IMR-90 (cell line): ENCODE measurements around the gene MCCD1. TPM values are rescaled to one million over a fixed set of nuclear protein-coding genes. Genes with fewer than 3 reads are reported as not detected.

Experiments
- ATAC-seq: fragments of 200-7000 bp; cut with Tn5 transposase; 2 replicates; pipeline ENCODE4 v1.9.1; 2020; ENCODE audit warnings: low read depth, mild to moderate bottlenecking, moderate library complexity
- BruUV-seq: library from RNA; stranded (reverse); fragments of 400-500 nt; replicated peaks from 2 replicates; lab custom pipeline; 2021; lab: Mats Ljungman, UMichigan
- CTCF ChIA-PET: fragments of 300-600 bp; formaldehyde crosslinking; extraction: SDS; loops from one replicate; lab custom pipeline; 2021; ENCODE audit warnings: antibody characterized with exemption; lab: Yijun Ruan, JAX
- POLR2A ChIA-PET: fragments of 300-600 bp; sonication (Branson Sonifier 250); formaldehyde crosslinking; loops from one replicate; lab custom pipeline; 2022; ENCODE audit warnings: antibody characterized with exemption; ENCODE audit not compliant: unreplicated experiment; lab: Charles Lee
- DNase-seq: peaks from one replicate; pipeline ENCODE4 v3.0.0; 2013
- H2AFZ ChIP-seq: replicated peaks from 2 replicates; pipeline ENCODE3; 2013; ENCODE audit warnings: low read length, mild to moderate bottlenecking; ENCODE audit not compliant: poor library complexity
- H2AK5ac ChIP-seq: 2 replicates; pipeline ENCODE4 v1.6.1; 2013; ENCODE audit warnings: low read depth, low read length, inconsistent platforms
- H2AK9ac ChIP-seq: replicated peaks from 2 replicates; pipeline ENCODE3; 2013; ENCODE audit warnings: mild to moderate bottlenecking, low read depth, low read length, moderate library complexity; ENCODE audit not compliant: poor library complexity
- H2BK120ac ChIP-seq: 2 replicates; pipeline ENCODE4 v1.6.1; 2013; ENCODE audit warnings: low read depth, low read length, inconsistent platforms
- H2BK15ac ChIP-seq: 3 replicates; pipeline ENCODE4 v1.6.1; 2013; ENCODE audit warnings: low read depth, low read length, inconsistent platforms
- H2BK20ac ChIP-seq: 2 replicates; pipeline ENCODE4 v1.6.1; 2013; ENCODE audit warnings: low read depth, mild to moderate bottlenecking, inconsistent platforms, low read length, moderate library complexity
- H2BK5ac ChIP-seq: 2 replicates; pipeline ENCODE4 v1.6.1; 2013; ENCODE audit warnings: mild to moderate bottlenecking, low read depth, low read length, inconsistent platforms; ENCODE audit not compliant: poor library complexity, severe bottlenecking
- H3K14ac ChIP-seq: replicated peaks from 2 replicates; pipeline ENCODE4 v1.6.1; 2013; ENCODE audit warnings: low read depth, low read length, inconsistent platforms
- H3K18ac ChIP-seq: 2 replicates; pipeline ENCODE4 v1.6.1; 2013; ENCODE audit warnings: low read depth, low read length, control low read depth
- H3K23ac ChIP-seq: 2 replicates; pipeline ENCODE4 v1.6.1; 2013; ENCODE audit warnings: low read depth, low read length, inconsistent platforms
- H3K27ac ChIP-seq: 2 replicates; pipeline ENCODE4 v1.5.1; 2013; ENCODE audit warnings: mild to moderate bottlenecking, control low read depth, low read length; ENCODE audit not compliant: insufficient read depth
- H3K27me3 ChIP-seq: 2 replicates; pipeline ENCODE4 v1.6.1; 2013; ENCODE audit warnings: low read length; ENCODE audit not compliant: control insufficient read depth, insufficient read depth
- H3K36me3 ChIP-seq: 2 replicates; pipeline ENCODE4 v1.6.1; 2013; ENCODE audit warnings: low read length, mixed read lengths; ENCODE audit not compliant: control insufficient read depth, insufficient read depth
- H3K4ac ChIP-seq: 2 replicates; pipeline ENCODE4 v1.6.1; 2013; ENCODE audit warnings: low read depth, low read length, inconsistent platforms
- H3K4me1 ChIP-seq: 2 replicates; pipeline ENCODE4 v1.6.1; 2013; ENCODE audit warnings: low read length, mixed read lengths; ENCODE audit not compliant: control insufficient read depth, insufficient read depth
- H3K4me2 ChIP-seq: 2 replicates; pipeline ENCODE4 v1.6.1; 2013; ENCODE audit warnings: low read depth, mild to moderate bottlenecking, control low read depth, low read length, moderate library complexity
- H3K4me3 ChIP-seq: 2 replicates; pipeline ENCODE4 v1.5.1; 2013; ENCODE audit warnings: low read depth, mild to moderate bottlenecking, control low read depth, low read length, moderate library complexity; ENCODE audit not compliant: insufficient read depth
- H3K56ac ChIP-seq: 2 replicates; pipeline ENCODE4 v1.6.1; 2013; ENCODE audit warnings: low read length, inconsistent platforms; ENCODE audit not compliant: insufficient read depth; ENCODE audit errors: extremely low read depth
- H3K79me1 ChIP-seq, 2 experiments: 2 replicates each; pipeline ENCODE4 v1.6.1; 2013; ENCODE audit warnings: low read length in 2 of 2, inconsistent platforms in 1 of 2, low read depth in 1 of 2
- H3K9ac ChIP-seq: 2 replicates; pipeline ENCODE4 v1.6.1; 2013; ENCODE audit warnings: low read depth, low read length, control low read depth
- H3K9me1 ChIP-seq: 2 replicates; pipeline ENCODE4 v1.6.1; 2013; ENCODE audit warnings: low read length, inconsistent platforms; ENCODE audit not compliant: insufficient read depth
- H3K9me3 ChIP-seq: 2 replicates; pipeline ENCODE4 v1.6.1; 2013; ENCODE audit warnings: low read length; ENCODE audit not compliant: control insufficient read depth, insufficient read depth
- H4K20me1 ChIP-seq: 2 replicates; pipeline ENCODE4 v1.6.1; 2013; ENCODE audit warnings: low read length, inconsistent platforms; ENCODE audit not compliant: insufficient read depth
- H4K5ac ChIP-seq: 2 replicates; pipeline ENCODE4 v1.6.1; 2013; ENCODE audit warnings: mild to moderate bottlenecking, low read depth, low read length, control low read depth
- H4K8ac ChIP-seq, 2 experiments: 2 replicates each; pipeline ENCODE4 v1.6.1; 2013; ENCODE audit warnings: low read depth in 2 of 2, low read length in 2 of 2, control low read depth in 1 of 2, inconsistent platforms in 1 of 2
- H4K91ac ChIP-seq: 2 replicates; pipeline ENCODE4 v1.6.1; 2013; ENCODE audit warnings: low read depth, low read length, inconsistent platforms; ENCODE audit not compliant: insufficient read depth
- BHLHE40 ChIP-seq: fragments of 150-350 bp; IDR thresholded peaks from 2 replicates; pipeline ENCODE4 v1.6.1; 2016; ENCODE audit warnings: mild to moderate bottlenecking, low read depth, low read length
- CHD1 ChIP-seq: IDR thresholded peaks from 2 replicates; pipeline ENCODE4 v1.6.1; 2012; ENCODE audit warnings: low read depth, low read length, improper control_type of control experiment
- ELK1 ChIP-seq: fragments of 150-350 bp; IDR thresholded peaks from 2 replicates; pipeline ENCODE4 v1.6.1; 2016; ENCODE audit warnings: low read depth, mild to moderate bottlenecking, low read length, moderate library complexity, borderline replicate concordance
- FOS ChIP-seq: fragments of 150-350 bp; IDR thresholded peaks from 2 replicates; pipeline ENCODE4 v1.6.1; 2016; ENCODE audit warnings: low read depth, low read length
- MAFK ChIP-seq: IDR thresholded peaks from 2 replicates; pipeline ENCODE4 v1.6.1; 2012; ENCODE audit warnings: low read depth, low read length, improper control_type of control experiment
- MAZ ChIP-seq: IDR thresholded peaks from 2 replicates; pipeline ENCODE4 v1.6.1; 2012; ENCODE audit warnings: low read depth, mild to moderate bottlenecking, low read length, improper control_type of control experiment, moderate library complexity, borderline replicate concordance
- MXI1 ChIP-seq: IDR thresholded peaks from 2 replicates; pipeline ENCODE4 v1.6.1; 2012; ENCODE audit warnings: low read depth, mild to moderate bottlenecking, low read length, moderate library complexity, borderline replicate concordance
- NFE2L2 ChIP-seq: fragments of 150-350 bp; IDR thresholded peaks from 2 replicates; pipeline ENCODE4 v1.6.1; 2016; ENCODE audit warnings: low read depth, mild to moderate bottlenecking, low read length
- POLR2A ChIP-seq: IDR thresholded peaks from 2 replicates; pipeline ENCODE4 v1.6.1; 2012; ENCODE audit warnings: mild to moderate bottlenecking, low read depth, low read length
- RAD21 ChIP-seq: IDR thresholded peaks from 2 replicates; pipeline ENCODE4 v1.6.1; 2012; ENCODE audit warnings: low read length, improper control_type of control experiment
- RCOR1 ChIP-seq: IDR thresholded peaks from 2 replicates; pipeline ENCODE4 v1.6.1; 2012; ENCODE audit warnings: mild to moderate bottlenecking, low read length, improper control_type of control experiment; ENCODE audit not compliant: insufficient replicate concordance
- RFX5 ChIP-seq: IDR thresholded peaks from 2 replicates; pipeline ENCODE4 v1.8.0; 2012; ENCODE audit warnings: low read depth, mild to moderate bottlenecking, low read length, moderate library complexity
- SMC3 ChIP-seq: fragments of 150-350 bp; IDR thresholded peaks from 2 replicates; pipeline ENCODE4 v1.6.1; 2016; ENCODE audit warnings: low read depth, mild to moderate bottlenecking, antibody characterized with exemption, low read length, moderate library complexity
- USF2 ChIP-seq: fragments of 150-350 bp; IDR thresholded peaks from 2 replicates; pipeline ENCODE4 v1.6.1; 2017; ENCODE audit warnings: mild to moderate bottlenecking, antibody characterized with exemption, low read length, low read depth
- WGBS, 2 experiments: methylation state at CpG; one replicate each; pipeline versions ENCODE4 v1.1.5 to v1.1.7; 2013; ENCODE audit warnings: missing lambda C conversion rate in 2 of 2; ENCODE audit not compliant: insufficient read length in 1 of 2; ENCODE audit errors: extremely low coverage in 2 of 2; 5-methylcytosine and 5-hydroxymethylcytosine counted together
- dilution Hi-C: fragments of 300-500 bp; cut with HindIII; formaldehyde crosslinking; loops from one replicate; pipeline ENCODE4 v1.14.3; 2018; ENCODE audit warnings: low sequenced_read_pairs; ENCODE audit not compliant: unreplicated experiment
- in situ Hi-C: fragments of 300-500 bp; cut with MboI; formaldehyde crosslinking; loops from 3 replicates; pipeline ENCODE4 v1.14.3; 2019; ENCODE audit warnings: low sequenced_read_pairs, inconsistent platforms, mixed read lengths
- intact Hi-C: fragments of 100-400 bp; cut with micrococcal nuclease; formaldehyde crosslinking; loops from 2 replicates; pipeline ENCODE4 v1.10.0; 2022
- polyA plus RNA-seq, 3 experiments: library from polyadenylated mRNA; depleted of rRNA; stranded (reverse); fragments of >200 nt; gene quantifications; 2 replicates each; pipeline ENCODE4 v1.2.3, GENCODE V29; 2012; ENCODE audit warnings: low replicate concordance in 1 of 3
- total RNA-seq: library from RNA; depleted of rRNA; stranded (reverse); fragments of >200 nt; gene quantifications from 2 replicates; pipeline ENCODE4 v1.2.3, GENCODE V29; 2012
- TF ChIP-seq, protein P1 (sequence below): conservative IDR thresholded peaks from 2 replicates; pipeline ENCODE4 v1.5.1; 2012; ENCODE audit warnings: mild to moderate bottlenecking, low read depth, low read length, improper control_type of control experiment

The MCCD1 gene
- total and polyA plus RNA-seq, 2 of the 4 experiments (the other 2 are of a cell fraction) = not detected

DNA sequence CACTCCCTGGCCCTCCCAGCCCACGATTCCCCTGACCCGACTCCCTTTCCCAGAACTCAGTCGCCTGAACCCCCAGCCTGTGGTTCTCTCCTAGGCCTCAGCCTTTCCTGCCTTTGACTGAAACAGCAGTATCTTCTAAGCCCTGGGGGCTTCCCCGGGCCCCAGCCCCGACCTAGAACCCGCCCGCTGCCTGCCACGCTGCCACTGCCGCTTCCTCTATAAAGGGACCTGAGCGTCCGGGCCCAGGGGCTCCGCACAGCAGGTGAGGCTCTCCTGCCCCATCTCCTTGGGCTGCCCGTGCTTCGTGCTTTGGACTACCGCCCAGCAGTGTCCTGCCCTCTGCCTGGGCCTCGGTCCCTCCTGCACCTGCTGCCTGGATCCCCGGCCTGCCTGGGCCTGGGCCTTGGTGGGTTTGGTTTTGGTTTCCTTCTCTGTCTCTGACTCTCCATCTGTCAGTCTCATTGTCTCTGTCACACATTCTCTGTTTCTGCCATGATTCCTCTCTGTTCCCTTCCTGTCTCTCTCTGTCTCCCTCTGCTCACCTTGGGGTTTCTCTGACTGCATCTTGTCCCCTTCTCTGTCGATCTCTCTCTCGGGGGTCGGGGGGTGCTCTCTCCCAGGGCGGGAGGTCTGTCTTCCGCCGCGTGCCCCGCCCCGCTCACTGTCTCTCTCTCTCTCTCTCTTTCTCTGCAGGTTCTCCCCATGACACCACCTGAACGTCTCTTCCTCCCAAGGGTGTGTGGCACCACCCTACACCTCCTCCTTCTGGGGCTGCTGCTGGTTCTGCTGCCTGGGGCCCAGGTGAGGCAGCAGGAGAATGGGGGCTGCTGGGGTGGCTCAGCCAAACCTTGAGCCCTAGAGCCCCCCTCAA, 43.5 kb downstream of the MCCD1 start, which contains the start of gene LTA:
Gene LTA, plus strand, starts transcription at position 249 of the 871 bp plus-strand sequence. Its CDS starts 454 bp downstream, at position 703.
- no peak within 1 kb of the TSS for H3K56ac ChIP-seq
- 74% methylated on average over 13 of the region's 27 CpGs; no CpG with 5 or more reads in 1 of the 2 experiments for WGBS, 2 experiments
- POLR2A ChIA-PET = no interaction called here
- H3K23ac ChIP-seq = no peak within 1 kb of the TSS
- no peak within 1 kb of the TSS for H3K4me2 ChIP-seq
- no peak within 1 kb of the TSS for H3K14ac ChIP-seq
- H4K91ac ChIP-seq = no peak within 1 kb of the TSS
- no peaks in the 10 kb centered on the region for H4K20me1 ChIP-seq
- dilution Hi-C loops (no loop called here), intact Hi-C loops (no loop called here), in situ Hi-C loops (no loop called here)
- H2BK5ac ChIP-seq = no peak within 1 kb of the TSS
- DNase-seq (no peak), ATAC-seq (no peak)
- BruUV-seq = no TSS peak
- H2BK20ac ChIP-seq = no peak within 1 kb of the TSS
- H2AK9ac ChIP-seq = no peak within 1 kb of the TSS
- H3K18ac ChIP-seq = no peak within 1 kb of the TSS
- no peak within 1 kb of the TSS for H3K4ac ChIP-seq
- no peaks in the 10 kb centered on the region for H3K36me3 ChIP-seq
- no peak within 1 kb of the TSS for H4K8ac ChIP-seq
- peaks cover 43% of the 10 kb centered on the region for H3K27me3 ChIP-seq
- no peak within 1 kb of the TSS for H3K4me3 ChIP-seq
- H3K27ac ChIP-seq = no peak within 1 kb of the TSS
- no peak within 1 kb of the TSS for H3K9ac ChIP-seq
- H2BK15ac ChIP-seq = no peak within 1 kb of the TSS
- H3K4me1 ChIP-seq = no peaks in the 10 kb centered on the region
- H3K9me3 ChIP-seq = no peaks in the 10 kb centered on the region
- no peaks in the 10 kb centered on the region for H3K9me1 ChIP-seq
- TF ChIP-seq RFX5 (no peak), RAD21 (no peak), MAFK (no peak), SMC3 (no peak), MAZ (no peak), RCOR1 (no peak), POLR2A (no peak), BHLHE40 (no peak), NFE2L2 (no peak), USF2 (no peak), CHD1 (no peak), MXI1 (no peak), FOS (no peak), ELK1 (no peak)
- TF ChIP-seq, protein P1, sequence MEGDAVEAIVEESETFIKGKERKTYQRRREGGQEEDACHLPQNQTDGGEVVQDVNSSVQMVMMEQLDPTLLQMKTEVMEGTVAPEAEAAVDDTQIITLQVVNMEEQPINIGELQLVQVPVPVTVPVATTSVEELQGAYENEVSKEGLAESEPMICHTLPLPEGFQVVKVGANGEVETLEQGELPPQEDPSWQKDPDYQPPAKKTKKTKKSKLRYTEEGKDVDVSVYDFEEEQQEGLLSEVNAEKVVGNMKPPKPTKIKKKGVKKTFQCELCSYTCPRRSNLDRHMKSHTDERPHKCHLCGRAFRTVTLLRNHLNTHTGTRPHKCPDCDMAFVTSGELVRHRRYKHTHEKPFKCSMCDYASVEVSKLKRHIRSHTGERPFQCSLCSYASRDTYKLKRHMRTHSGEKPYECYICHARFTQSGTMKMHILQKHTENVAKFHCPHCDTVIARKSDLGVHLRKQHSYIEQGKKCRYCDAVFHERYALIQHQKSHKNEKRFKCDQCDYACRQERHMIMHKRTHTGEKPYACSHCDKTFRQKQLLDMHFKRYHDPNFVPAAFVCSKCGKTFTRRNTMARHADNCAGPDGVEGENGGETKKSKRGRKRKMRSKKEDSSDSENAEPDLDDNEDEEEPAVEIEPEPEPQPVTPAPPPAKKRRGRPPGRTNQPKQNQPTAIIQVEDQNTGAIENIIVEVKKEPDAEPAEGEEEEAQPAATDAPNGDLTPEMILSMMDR = no peak
- H4K5ac ChIP-seq = no peak within 1 kb of the TSS
- CTCF ChIA-PET = no interaction called here
- peak within 1 kb of the TSS; percentile 51 for H2AFZ ChIP-seq
- no peak within 1 kb of the TSS for H2BK120ac ChIP-seq
- H2AK5ac ChIP-seq = no peak within 1 kb of the TSS
- no peaks in the 10 kb centered on the region for H3K79me1 ChIP-seq
